Superior temporal gyrus (tissue), 1 donor: ENCODE results near the gene SVIL.
"Not testable (repeated sequence)": the region's sequence is repeated elsewhere in the genome, so short reads cannot be mapped to it uniquely, and the experiment has no call there.

Source experiments
- DNase-seq: peaks from one replicate; pipeline ENCODE4 v3.0.0-alpha.2; 2016; ENCODE audit errors: extremely low spot score

Gene SVIL

DNA sequence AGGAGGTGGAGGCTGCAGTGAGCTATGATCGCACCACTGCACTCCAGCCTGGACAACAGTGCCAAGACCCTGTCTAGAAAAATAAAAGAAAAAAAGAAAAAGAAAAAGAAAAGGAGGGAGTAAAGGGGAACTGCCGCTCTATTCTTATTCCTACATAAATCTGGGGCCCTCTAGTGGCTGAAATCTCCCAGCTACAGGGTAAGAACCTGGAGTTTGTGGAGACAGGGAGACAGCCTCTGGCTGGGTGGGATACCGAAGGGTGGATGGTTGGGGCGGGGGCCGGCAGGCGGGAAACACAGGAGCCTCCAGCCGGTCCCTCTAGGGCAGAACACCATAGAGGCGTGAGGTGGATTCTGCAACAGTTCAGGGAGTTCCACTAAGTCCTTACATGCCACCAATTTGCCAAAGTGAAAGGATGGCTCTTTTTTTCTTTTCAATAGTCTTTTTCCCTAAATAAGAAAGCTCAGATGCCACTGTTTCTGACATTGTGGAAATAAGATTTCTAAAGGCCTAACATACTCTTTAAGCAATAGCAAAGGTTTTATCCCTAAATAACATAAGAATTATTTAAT is 117.3 kb downstream of the SVIL start:
- DNase-seq: no peak

DNA sequence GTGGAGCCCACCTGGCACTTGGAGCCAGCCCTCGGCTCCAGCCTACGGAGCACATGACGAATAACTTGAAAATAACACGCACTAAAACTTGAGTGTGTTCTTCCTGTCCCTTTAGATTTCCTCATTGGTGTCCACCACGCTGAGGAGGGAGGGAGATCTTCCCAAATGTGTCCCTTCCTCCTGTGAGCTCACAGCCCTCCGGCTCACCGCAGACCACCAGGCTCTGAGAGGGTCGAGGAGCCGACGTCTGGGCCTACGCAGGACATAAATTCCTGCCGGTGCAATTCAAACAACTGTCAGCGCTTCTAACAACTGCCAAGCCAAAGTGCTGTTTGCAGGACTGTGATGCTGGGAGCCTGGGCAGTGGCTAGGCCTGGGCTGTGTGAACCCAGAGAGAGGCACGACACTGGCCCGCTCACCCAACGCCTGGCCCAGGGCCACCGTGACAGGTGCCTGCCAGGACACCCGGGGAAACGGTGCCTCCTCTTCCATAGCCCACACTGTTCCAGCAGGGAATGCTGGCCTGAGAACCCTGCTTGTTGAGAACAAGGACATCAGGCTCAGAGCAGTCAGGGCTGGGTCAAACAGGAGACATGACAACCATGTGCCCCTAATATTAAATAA is 118.3 kb downstream of the SVIL start:
- not testable (repeated sequence) for DNase-seq

DNA sequence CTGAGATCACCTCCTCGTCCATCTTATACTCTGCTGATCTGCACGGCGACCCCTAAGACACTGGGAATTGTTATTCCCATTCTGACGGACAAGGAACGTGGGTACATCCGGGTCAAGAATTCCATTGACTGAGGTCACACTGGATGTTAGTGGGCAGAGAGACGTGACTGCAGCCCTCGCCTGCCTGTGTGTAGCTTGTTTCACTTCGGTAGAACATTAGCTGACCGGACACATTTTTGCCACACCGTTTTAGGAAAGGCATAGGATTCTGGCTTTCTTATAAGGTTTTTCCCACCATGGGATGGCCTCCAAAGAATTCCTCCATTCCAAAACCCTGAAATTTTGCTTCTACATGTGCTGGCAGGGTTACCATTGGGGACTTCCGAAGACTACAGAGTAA is 118.9 kb downstream of the SVIL start:
- not testable (repeated sequence) for DNase-seq

DNA sequence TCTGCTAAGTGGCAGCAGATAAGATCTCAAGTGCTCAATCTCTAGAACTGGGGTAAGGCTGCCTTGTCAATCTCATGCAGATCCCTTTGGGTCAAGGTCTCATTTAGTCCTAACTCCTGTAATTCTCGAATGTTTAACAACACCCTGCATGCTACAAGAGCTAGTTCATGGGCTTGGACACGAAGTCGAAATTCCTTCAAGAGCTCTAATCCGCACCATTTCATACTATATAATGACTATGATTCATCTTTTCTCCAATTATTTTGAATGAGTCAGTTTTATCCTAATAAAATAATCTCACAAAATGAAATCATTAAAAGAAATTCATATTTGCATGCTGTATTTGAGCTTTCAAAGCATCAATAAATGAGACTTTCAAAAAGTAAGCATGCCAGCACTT is 119.7 kb downstream of the SVIL start:
- not testable (repeated sequence) for DNase-seq

DNA sequence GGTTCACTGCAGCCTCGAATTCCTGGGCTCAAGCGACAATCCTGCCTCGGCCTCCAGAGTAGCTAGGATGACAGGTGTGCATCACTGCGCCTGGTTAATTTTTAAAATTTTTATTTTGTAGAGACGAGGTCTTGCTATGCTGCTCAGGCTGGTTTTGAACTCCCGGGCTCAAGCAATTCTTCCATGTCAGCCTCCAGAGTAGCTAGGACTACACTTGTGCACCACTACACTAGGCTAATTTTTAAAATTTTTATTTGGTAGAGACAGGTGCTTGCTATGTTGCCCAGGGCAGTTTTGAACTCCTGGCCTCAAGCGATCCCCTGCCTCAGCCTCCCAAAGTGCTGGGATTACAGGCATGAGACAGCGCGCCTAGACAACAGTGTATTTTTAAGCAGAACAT is 120.5 kb downstream of the SVIL start:
- DNase-seq: no peak

DNA sequence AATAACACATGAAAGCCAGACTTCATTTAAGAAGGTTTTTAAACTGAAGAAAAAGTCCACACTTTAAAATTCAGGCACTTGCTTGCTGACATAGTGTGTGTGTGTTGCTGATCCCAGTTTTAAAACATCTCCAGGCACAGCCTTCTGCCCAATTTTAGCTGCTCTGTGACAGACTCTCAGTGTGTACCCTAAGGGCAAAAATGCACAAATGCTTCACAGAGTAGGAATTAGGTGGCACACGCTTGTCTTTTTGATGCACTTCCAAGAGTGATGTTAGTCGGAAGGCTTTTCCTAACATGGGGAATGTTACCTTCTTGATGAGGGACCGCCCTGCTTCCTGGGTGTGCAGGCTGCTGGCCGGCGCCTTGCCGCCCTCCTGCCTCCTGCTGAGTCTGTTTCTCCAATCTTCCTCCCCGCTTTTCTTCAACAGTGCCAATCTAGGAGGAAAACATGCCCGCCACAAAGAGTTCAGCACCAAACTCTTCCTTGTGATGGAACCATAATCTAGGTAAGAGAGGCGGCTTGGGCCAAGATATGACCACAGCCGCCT is 122.3 kb downstream of the SVIL start:
- DNase-seq: no peak

DNA sequence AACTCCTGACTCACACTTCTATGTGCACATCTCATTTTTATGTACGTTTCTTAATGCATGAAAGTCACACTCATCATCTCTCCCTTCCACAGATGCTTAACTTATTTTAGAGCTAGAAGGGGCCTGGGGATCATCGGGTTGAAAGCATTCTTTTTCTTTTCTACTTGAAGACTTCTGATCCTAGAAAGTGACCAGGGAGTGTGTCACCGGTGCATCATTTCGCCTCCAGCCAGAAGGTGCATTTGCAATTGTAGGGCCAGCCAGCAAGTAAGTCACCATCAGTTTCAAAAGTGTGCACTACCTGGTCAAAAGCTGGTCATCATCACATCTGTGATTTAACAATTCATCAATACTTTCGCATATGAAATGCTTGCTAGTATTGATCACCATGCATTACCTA is 123.0 kb downstream of the SVIL start:
- DNase-seq: not testable (repeated sequence)

DNA sequence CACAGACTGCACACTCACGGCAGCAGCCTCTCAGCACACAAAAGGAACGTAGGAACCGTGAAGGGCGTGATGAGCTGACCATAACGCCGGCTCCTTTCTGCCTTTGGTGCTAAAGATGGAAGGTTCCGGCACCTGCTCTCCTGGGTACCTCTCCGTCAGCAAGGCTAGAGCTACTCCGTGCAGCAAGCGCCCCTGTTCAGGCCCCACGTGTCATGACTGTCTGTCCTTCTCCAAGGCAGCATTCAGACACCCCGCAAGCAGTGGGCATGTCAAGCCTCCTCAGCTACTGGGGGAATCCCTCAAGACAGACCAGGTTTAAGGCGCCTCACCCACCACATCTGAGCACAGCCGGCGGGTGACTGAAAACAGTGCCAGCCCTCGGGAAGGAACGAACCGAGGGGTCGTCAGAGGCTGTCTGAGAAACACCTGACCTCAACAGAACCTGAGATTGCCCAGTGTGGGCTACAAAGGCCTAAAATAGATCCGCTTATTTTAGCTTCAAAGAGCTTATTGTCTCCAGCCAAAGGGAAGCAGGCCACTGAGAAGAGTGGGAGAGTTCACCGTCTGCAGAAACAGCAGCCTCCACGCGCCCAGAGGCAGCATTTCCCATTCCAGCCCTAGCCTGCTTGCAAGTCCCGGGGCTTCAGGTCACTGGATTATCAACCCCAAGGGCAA is 124.2 kb downstream of the SVIL start:
- DNase-seq: not testable (repeated sequence)

DNA sequence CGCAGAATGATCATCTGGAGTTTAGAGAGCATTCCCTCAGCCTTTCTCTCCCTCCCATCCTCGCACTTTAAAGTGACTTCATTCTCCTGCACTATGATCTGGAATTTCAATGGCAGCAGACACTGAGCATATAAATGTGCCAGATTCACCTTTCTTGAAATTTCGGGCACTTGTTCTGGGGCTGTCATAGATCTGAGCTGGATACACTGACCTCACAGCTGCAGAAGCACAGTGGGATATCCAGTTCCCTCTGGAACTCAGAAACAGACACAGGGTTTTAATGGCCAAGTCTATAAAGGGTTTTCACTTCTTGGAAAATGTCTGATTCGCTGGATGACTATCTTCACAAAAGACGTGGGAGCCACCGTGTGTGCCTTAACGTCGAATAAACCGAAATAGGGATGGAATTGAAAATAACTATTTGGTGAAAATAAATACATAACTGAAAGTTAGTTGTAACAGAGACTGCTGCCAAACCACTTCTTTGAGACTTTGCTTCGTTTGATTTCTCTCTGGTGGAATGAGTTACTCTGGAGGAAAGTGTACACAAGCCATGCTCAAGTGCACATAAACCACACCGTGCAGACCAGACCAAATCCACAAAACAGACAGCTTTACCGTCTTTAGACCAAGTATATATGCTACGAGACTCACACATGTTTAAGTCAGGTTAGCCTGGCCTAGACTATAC is 126.1 kb downstream of the SVIL start:
- no peak for DNase-seq

DNA sequence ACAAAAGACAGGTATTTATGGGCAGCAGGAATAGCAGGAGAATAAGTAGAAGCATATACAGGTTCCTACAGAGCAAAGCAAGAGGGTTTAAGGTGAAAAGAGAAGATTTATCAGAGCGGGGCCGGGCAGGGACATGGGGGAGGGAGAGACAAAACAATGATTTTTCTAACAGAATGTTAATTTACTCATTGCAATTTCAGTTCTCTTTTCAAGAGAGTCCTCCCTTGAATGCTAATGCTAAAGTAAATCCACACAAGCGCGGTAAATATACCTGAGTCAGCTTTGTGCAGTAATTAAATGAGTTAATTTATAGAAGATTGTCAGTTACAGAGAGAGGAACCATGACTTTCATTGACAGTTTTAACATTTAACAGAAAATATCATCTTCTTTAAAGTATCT is 127.0 kb downstream of the SVIL start:
- not testable (repeated sequence) for DNase-seq

DNA sequence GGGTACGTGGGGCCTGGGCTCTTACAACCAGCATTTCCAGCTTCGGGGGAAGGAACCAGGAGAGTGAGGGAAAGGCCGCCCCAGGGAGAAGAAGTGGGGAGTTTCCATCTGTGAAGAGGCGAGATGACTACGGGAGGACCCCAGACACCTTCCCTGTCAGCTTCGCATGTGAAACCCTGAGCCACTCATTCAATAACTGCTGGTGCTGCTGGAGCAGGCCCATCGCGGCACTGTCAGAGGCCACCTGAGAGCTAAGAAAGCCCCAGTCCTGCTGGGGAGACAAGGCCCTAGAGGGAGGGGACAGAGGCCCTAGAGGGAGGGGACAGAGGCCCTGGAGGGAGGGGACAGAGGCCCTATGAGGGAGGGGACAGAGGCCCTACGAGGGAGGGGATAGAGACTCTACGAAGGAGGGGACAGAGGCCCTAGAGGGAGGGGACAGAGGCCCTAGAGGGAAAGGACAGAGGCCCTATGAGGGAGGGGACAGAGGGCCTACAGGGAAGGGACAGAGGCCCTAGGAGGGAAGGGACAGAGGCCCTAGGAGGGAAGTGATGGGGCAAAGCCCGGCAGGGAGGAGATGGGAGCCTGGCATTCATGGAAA is 128.3 kb downstream of the SVIL start:
- DNase-seq: not testable (repeated sequence)

DNA sequence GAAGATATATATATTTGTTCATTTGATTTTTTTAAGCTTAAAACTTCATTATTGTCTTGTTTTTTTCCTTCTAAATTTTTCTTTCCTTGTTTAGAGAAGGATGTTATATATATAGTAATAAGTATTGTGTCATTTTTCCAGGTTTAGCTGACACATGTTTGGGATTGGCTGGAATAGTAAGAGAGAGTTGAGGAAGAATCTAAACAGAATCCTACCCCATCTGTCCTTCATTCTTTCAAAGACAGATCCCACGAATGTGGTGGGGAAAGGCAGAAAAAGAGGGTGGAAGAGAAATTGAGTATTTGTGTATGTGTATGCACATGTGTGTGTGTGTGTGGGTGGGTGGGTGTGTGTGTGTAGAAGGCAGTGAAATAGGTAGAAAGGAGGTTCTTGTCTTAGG is 132.4 kb downstream of the SVIL start:
- DNase-seq: no peak

DNA sequence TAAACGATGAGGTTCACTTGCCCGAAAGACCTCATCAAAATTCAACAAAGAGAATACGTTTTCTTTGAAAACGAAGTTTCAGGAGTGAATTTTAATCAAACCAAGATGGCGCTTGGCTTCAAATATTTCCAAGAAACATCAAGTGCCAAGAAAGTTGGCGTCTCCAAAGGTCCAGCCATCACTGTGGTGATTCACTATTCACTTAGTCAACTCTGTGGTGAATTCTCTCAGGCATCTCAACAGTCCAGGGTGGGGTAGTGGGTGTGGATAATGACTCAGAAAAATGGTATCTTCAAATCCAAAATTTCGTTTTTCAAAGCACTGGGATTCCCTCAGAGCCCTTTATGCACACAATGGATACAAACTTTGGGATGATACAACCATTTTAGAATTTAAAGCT is 133.1 kb downstream of the SVIL start:
- no peak for DNase-seq

DNA sequence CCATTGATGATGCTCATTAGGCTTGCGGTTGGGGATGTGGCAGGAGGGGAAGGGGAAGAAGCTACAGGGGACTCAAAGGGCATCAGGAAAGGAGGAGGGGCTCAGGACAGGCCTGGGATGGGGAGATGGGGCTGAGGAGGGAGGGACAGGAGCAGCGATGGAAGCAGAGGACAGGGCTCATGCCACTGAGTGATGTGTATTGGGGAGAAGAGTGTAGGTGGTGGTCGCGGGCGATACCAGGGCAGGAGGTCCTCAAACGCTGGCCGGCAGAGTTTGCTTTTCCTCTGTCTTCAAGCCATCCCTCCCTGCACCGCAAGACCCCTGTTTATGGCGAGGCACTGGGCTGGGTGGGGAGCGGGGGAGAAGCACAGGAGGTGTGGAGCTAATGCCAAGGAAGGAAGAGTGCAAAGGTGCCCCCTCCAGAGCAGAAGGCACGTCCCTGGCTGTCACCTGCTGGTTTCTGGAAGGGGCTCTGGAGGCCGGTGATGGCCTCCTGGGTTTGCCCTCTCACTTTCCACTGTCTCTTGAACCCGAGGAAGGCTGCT is 134.7 kb downstream of the SVIL start:
- no peak for DNase-seq

DNA sequence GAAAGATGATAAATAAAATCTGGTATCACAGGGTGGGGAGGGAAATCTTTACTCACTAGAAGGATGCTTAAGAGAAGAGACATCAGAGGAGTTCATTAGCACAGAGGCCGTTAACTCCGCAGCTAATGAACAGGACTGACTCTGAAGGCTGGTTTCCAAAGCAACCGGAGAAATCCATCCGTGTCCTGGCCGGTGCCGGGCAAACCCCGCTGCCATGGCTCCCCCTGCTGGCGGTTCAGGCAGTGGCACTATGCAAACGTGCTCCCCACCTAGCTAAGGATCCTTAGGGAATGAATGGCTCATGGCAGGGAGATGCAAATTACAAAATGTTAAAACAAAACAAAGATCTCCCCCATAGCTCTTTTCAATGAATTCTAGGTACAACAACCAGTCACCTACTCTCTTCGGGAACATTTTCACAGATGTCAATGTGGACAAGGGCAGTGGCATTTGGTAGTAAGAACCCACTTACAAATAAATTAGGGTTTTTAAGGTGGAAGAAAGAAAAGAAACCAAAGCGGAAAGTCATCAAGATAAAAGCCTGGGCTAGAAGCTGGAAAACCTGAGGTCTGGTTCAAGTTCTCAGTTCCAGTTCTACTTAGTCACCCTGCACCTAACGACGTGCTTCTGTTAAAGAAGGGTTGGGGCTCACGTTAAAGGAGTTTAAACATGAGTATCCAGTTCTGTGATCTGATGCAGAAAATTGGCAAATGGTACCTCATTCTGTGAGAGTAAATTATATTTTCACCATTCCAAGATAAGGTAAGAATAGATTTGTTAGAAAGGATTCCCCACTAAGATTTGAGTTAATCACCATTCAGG is 138.2 kb downstream of the SVIL start:
- DNase-seq: peak; percentile 78

DNA sequence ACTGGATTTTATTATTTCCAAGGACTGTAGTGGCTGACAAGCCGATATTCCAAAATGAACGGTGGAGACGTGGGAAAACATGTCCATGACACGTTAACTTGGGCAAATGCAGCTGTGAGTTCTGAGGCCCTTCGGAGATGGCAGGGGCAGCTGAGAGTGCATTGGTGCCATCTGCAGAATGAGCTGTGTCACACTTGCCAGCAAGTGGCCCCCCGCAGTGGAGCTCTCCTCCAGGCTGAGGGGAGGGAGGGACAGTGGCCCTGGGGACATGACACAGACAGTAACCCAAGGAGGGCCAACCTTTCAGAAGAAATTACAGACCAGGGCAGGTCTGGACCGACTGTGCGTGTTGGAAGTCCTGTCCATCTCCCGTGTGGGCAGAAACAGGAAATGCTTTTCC is 139.4 kb downstream of the SVIL start:
- DNase-seq: no peak

DNA sequence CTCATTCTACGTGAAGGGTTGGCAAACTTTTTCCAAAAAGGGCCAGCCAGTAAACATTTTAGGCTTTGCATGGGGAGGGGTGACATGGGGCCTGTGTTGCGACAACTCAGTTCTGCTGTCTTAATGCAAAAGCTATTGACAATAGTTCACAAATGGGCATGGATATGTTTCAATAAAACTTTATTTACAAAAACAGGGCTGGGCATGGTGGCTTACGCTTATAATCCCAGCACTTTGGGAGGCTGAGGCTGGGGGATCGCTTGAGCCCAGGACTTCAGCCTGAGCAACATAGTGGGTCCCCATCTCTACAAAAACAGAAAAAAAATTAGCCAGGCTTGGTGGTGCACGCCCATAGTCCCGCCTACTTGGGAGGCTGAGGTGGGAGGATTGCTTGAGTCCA is 141.1 kb downstream of the SVIL start:
- DNase-seq: no peak

DNA sequence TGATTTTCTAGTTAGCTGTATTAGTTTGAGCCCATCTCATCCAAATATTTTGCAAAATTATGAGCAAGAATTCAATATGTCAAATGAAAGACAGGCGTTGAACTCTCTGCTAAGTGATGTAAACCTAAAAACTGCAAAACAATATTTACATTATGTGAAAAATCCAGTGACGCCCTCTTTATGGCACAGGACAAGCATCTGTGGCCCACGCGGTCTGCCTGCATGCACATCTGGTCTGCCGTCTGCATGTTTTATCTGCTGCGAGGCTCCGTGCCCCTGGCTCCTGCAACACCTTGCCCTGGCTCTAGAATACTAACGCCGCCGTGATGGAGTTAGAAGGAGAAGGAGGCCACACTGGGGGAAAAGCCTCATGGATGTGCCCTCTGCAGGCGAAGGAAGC is 142.0 kb downstream of the SVIL start:
- no peak for DNase-seq

DNA sequence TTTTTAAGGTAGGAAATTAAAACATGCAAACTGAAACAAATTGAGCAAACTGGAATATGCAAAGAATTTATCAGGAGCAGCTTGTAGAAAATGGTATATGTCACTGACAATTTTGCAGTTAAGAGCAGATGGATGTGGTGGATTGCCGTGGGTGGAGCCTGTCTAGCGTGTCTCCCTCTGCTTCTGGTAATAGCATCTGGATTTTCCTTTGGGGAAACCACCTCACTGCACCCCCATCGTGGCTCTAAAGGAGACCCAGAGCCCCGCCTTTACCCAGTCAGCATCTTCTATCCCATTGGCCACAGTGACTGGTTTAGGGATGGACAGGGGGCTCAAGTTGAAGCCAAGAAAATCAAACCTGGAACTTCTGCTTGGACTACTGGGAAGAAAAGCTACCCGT is 142.9 kb downstream of the SVIL start:
- DNase-seq: no peak

DNA sequence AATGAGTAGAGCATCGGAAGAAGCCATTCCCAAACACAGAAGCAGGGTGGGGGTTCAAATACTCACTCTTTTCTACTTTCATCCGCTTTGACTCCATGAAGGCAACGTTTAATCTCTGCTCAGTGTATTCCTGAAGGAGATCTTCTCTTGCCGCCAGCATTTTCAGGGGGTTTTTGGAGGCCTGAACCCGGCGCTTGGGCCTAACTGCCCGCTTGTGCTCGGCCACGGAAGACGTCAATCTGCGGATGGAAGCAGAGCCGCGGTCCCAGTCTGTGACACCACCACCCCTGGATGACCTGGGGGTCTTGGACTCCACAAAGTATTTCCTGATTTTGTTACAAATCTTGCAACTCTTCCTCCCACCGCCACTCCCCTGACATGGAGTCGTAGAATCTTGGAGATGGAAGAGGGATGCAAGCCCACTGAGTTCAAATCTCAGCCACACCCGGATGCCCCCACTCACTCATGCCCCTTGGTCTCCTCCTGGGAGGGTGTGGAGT is 143.9 kb downstream of the SVIL start:
- DNase-seq: not testable (repeated sequence)

DNA sequence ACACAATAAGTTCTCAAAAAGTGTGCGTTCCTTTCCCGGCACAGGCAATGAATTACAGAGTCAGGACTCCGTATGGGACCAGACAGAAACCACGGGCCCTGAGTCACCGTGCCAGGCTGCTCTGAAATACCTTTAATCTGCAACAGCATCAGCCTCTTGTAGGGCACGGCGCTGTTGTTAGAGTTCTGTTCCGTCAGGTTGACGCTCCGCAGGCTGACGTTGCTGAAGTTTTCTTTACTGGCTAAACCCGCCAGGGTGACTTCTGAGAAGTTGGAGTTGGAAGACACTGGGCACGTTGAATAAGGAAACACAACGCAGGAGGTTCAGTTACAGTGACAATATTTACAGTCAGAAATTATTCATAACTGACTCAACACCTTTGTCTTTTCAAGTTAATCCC is 146.3 kb downstream of the SVIL start:
- not testable (repeated sequence) for DNase-seq
